SK-N-SH (cell line): ENCODE results near the gene VTI1B. TPM values are rescaled to one million over a fixed set of nuclear protein-coding genes. Genes with fewer than 3 reads are reported as not detected.

ENCODE experiments used
- CTCF ChIA-PET: fragments of 300-600, 350-600 bp; formaldehyde crosslinking; extraction: SDS; loops from one replicate; lab custom pipeline; 2021; lab: Yijun Ruan, JAX
- POLR2A ChIA-PET: fragments of 350-600 bp; sonication (Branson Sonifier 250); formaldehyde crosslinking; extraction: SDS; loops from one replicate; lab custom pipeline; 2020; ENCODE audit warnings: antibody characterized with exemption, inconsistent platforms; lab: Yijun Ruan, JAX
- DNase-seq: peaks from one replicate; pipeline ENCODE4 v3.0.0; 2012
- H2AFZ ChIP-seq: fragments of 200-600 bp; sonication (generic); 2 replicates; pipeline ENCODE4 v1.8.1; 2016; ENCODE audit warnings: antibody characterized with exemption, mild to moderate bottlenecking, low read depth
- H3F3A ChIP-seq: fragments of 200-600 bp; sonication (generic); replicated peaks from 2 replicates; pipeline ENCODE3; 2016; ENCODE audit warnings: antibody characterized with exemption, mild to moderate bottlenecking; ENCODE audit not compliant: insufficient read depth
- H3K27ac ChIP-seq, 2 experiments: fragments of 200-500 bp in 1 of 2; fragments of 200-600 bp in 1 of 2; sonication (Bioruptor generic) in 1 of 2; sonication (generic), shearing (Covaris generic) in 1 of 2; 2 replicates each; pipeline versions ENCODE4 v1.5.1 to v1.6.1; 2014 to 2016; ENCODE audit warnings: low read depth in 2 of 2, inconsistent platforms in 1 of 2, low read length in 1 of 2, mild to moderate bottlenecking in 1 of 2, mixed read lengths in 1 of 2
- H3K27me3 ChIP-seq: fragments of 200-600 bp; sonication (generic), shearing (Covaris generic); 2 replicates; pipeline ENCODE4 v1.6.1; 2016; ENCODE audit warnings: mixed run types; ENCODE audit not compliant: insufficient read depth
- H3K36me3 ChIP-seq, 2 experiments: fragments of 200-500 bp in 1 of 2; fragments of 200-600 bp in 1 of 2; sonication (Bioruptor generic) in 1 of 2; sonication (generic) in 1 of 2; replicated peaks in 1 of 2; 2 replicates each; pipeline versions ENCODE3 to v1.5.1; 2014 to 2016; ENCODE audit warnings: low read length in 1 of 2, mild to moderate bottlenecking in 1 of 2; ENCODE audit not compliant: insufficient read depth in 2 of 2, control insufficient read depth in 1 of 2
- H3K4me1 ChIP-seq, 2 experiments: fragments of 200-500 bp in 1 of 2; fragments of 200-600 bp in 1 of 2; sonication (Bioruptor generic) in 1 of 2; sonication (generic), shearing (Covaris generic) in 1 of 2; 2 replicates each; pipeline versions ENCODE4 v1.5.1 to v1.6.1; 2014 to 2016; ENCODE audit warnings: low read depth in 1 of 2, low read length in 1 of 2, mixed run types in 1 of 2; ENCODE audit not compliant: insufficient read depth in 2 of 2, control insufficient read depth in 1 of 2
- H3K4me2 ChIP-seq: fragments of 200-600 bp; sonication (generic), shearing (Covaris generic); 2 replicates; pipeline ENCODE4 v1.6.1; 2017; ENCODE audit warnings: mixed run types
- H3K4me3 ChIP-seq, 2 experiments: fragments of 200-500 bp in 1 of 2; fragments of 200-600 bp in 1 of 2; sonication (Bioruptor generic) in 1 of 2; sonication (generic), shearing (Covaris generic) in 1 of 2; 2 replicates each; pipeline versions ENCODE4 v1.5.1 to v1.8.1; 2014 to 2016; ENCODE audit warnings: low read depth in 2 of 2, inconsistent platforms in 1 of 2, low read length in 1 of 2, mild to moderate bottlenecking in 1 of 2, mixed read lengths in 1 of 2, moderate library complexity in 1 of 2
- H3K79me2 ChIP-seq: fragments of 200-600 bp; sonication (generic); 2 replicates; pipeline ENCODE4 v1.8.1; 2017; ENCODE audit warnings: mild to moderate bottlenecking; ENCODE audit not compliant: insufficient read depth
- H3K9ac ChIP-seq: fragments of 200-600 bp; sonication (generic); 2 replicates; pipeline ENCODE4 v1.6.1; 2017; ENCODE audit warnings: mixed run types
- H3K9me2 ChIP-seq: fragments of 200-600 bp; sonication (generic); 2 replicates; pipeline ENCODE4 v1.6.1; 2017; ENCODE audit warnings: mixed run types
- H3K9me3 ChIP-seq: fragments of 200-600 bp; sonication (generic); 2 replicates; pipeline ENCODE4 v1.6.1; 2017; ENCODE audit warnings: mixed run types, mild to moderate bottlenecking, moderate library complexity
- H4K20me1 ChIP-seq: fragments of 200-600 bp; sonication (generic); 2 replicates; pipeline ENCODE4 v1.6.1; 2017; ENCODE audit warnings: mild to moderate bottlenecking, mixed run types; ENCODE audit not compliant: insufficient read depth
- CHD2 ChIP-seq: fragments of 150-350 bp; IDR thresholded peaks from 2 replicates; pipeline ENCODE4 v1.6.1; 2018; ENCODE audit warnings: low read length; ENCODE audit not compliant: partially characterized antibody
- FOSL2 ChIP-seq: IDR thresholded peaks from 2 replicates; pipeline ENCODE4 v1.4.0; 2012; ENCODE audit warnings: low read depth, mild to moderate bottlenecking, moderate library complexity, borderline replicate concordance
- GABPA ChIP-seq: IDR thresholded peaks from 2 replicates; pipeline ENCODE4 v1.4.0; 2012; ENCODE audit warnings: low read depth, mild to moderate bottlenecking
- GATA2 ChIP-seq: sonication (generic); formaldehyde crosslinking; IDR thresholded peaks from 2 replicates; pipeline ENCODE4 v1.5.0; 2020; ENCODE audit warnings: mild to moderate bottlenecking, missing genetic modification reagents
- JUND ChIP-seq: IDR thresholded peaks from 2 replicates; pipeline ENCODE4 v1.4.0; 2012
- MAX ChIP-seq: IDR thresholded peaks from 2 replicates; pipeline ENCODE4 v1.4.0; 2012; ENCODE audit warnings: low read depth
- MXI1 ChIP-seq: IDR thresholded peaks from 2 replicates; pipeline ENCODE4 v1.6.1; 2012; ENCODE audit warnings: mild to moderate bottlenecking, low read depth, low read length, improper control_type of control experiment
- PBX3 ChIP-seq: IDR thresholded peaks from 2 replicates; pipeline ENCODE4; 2012
- RAD21 ChIP-seq: IDR thresholded peaks from 2 replicates; pipeline ENCODE4 v1.6.1; 2012; ENCODE audit warnings: mild to moderate bottlenecking, low read length
- REST ChIP-seq: IDR thresholded peaks from 2 replicates; pipeline ENCODE4 v1.6.1; 2012; ENCODE audit warnings: mild to moderate bottlenecking, low read depth, low read length, moderate library complexity
- RFX5 ChIP-seq: IDR thresholded peaks from 2 replicates; pipeline ENCODE4 v1.6.1; 2012; ENCODE audit warnings: mild to moderate bottlenecking, improper control_type of control experiment, low read length
- TCF12 ChIP-seq: IDR thresholded peaks from 2 replicates; pipeline ENCODE4 v1.4.0; 2012
- ZBTB33 ChIP-seq: IDR thresholded peaks from 2 replicates; pipeline ENCODE4 v1.4.0; 2012; ENCODE audit warnings: low read depth, borderline replicate concordance
- WGBS: methylation state at CpG from one replicate; pipeline ENCODE4 v1.1.6; 2017; ENCODE audit warnings: low lambda C conversion rate; 5-methylcytosine and 5-hydroxymethylcytosine counted together
- polyA plus RNA-seq, 3 experiments: library from polyadenylated mRNA; depleted of rRNA; stranded (reverse); fragments of >200 nt; gene quantifications; 2 replicates each; pipeline ENCODE4 v1.2.3, GENCODE V29; 2012

VTI1B gene
- polyA plus RNA-seq, 1 of the 3 experiments (the other 2 are of a cell fraction): 59.2 TPM

- Histone ChIP-seq H2AFZ (peak overlapping the region; percentile 77; the same call in 1 of the 2 replicates), H3F3A (peaks cover 22% of the 10 kb centered on the region), H3K4me2 (peak overlapping the region; percentile 58; the same call in 1 of the 2 replicates), H3K9me3 (no peaks in the 10 kb centered on the region), H3K27ac (peak overlapping the region in 1 of 2 experiments; percentile 76; a peak in 3 of 4 replicates), H3K4me1 (peaks cover 5 to 10% of the 10 kb centered on the region in 2 experiments; a peak in 3 of 4 replicates), H4K20me1 (no peaks in the 10 kb centered on the region), H3K9ac (peak overlapping the region; percentile 26; the same call in 1 of the 2 replicates), H3K9me2 (no peaks in the 10 kb centered on the region), H3K36me3 (no peaks in the 10 kb centered on the region), H3K27me3 (no peaks in the 10 kb centered on the region), H3K79me2 (no peaks in the 10 kb centered on the region), H3K4me3 (no peak overlapping the region)
- ChIA-PET POLR2A (no interaction called here), CTCF (interaction anchor here (0.9 to 6.2 kb wide), 2 partner anchors 79 to 195 kb away, joined by 3 to 85 read pairs; partner anchors contain the start of gene RDH12)
- WGBS: 67% methylated on average over 4 of the region's 4 CpGs
- DNase-seq: no peak
- peak; percentile 35; the same call in 1 of the 2 replicates for TF ChIP-seq FOSL2
- peak; percentile 61 for TF ChIP-seq PBX3
- TF ChIP-seq GABPA: no peak
- TF ChIP-seq TCF12: peak; percentile 7; the same call in 1 of the 2 replicates
- TF ChIP-seq GATA2 (CRISPR knock-in tag): no peak
- no peak for TF ChIP-seq RAD21
- peak; percentile 18; the same call in 1 of the 2 replicates for TF ChIP-seq JUND
- TF ChIP-seq MAX: peak; percentile 52; the same call in 1 of the 2 replicates
These were observed 51.8 kb downstream of the VTI1B start for GRCh38 chr14:67622675-67623074.

- ChIA-PET POLR2A (interaction anchor here (0.7 to 0.9 kb wide), 3 partner anchors 34 to 84 kb away, joined by 3 to 4 read pairs (median 3); no protein-coding TSS in a partner anchor), CTCF (interaction anchor here (0.9 to 6.2 kb wide), 13 partner anchors 15 to 193 kb away, joined by 3 to 85 read pairs (median 5); partner anchors contain the start of genes PIGH and RDH12)
- Histone ChIP-seq H4K20me1 (no peaks in the 10 kb centered on the region), H3K27me3 (no peaks in the 10 kb centered on the region), H2AFZ (peak overlapping the region; percentile 75), H3K4me3 (peak overlapping the region; percentile 72 to 80), H3K27ac (peak overlapping the region in 1 of 2 experiments; percentile 41; a peak in 2 of 4 replicates), H3K9me2 (no peaks in the 10 kb centered on the region), H3F3A (peaks cover 22% of the 10 kb centered on the region), H3K4me2 (peak overlapping the region; percentile 99), H3K36me3 (no peaks in the 10 kb centered on the region), H3K79me2 (no peaks in the 10 kb centered on the region), H3K9ac (peak overlapping the region; percentile 55; the same call in 1 of the 2 replicates), H3K4me1 (peaks cover 5 to 10% of the 10 kb centered on the region in 2 experiments; a peak in 3 of 4 replicates), H3K9me3 (no peaks in the 10 kb centered on the region)
- WGBS: 17% methylated on average over 17 of the region's 19 CpGs
- peak; percentile 37 for DNase-seq
- no peak for TF ChIP-seq RFX5
- no peak for TF ChIP-seq REST
- no peak for TF ChIP-seq MXI1
- TF ChIP-seq CHD2: no peak
- no peak for TF ChIP-seq ZBTB33
These were observed 54.1 kb downstream of the VTI1B start for GRCh38 chr14:67620217-67620785.
